Hippocampal formation (tissue), 2 donors: ENCODE data around the gene IL22RA1.
A peak's percentile ranks its signal among the peaks of the same experiment; 100 is the strongest.

Source experiments
- DNase-seq, 2 donors: peaks; one replicate each; lab custom pipeline; 2025; lab: John Stamatoyannopoulos, UW

IL22RA1 gene

DNA sequence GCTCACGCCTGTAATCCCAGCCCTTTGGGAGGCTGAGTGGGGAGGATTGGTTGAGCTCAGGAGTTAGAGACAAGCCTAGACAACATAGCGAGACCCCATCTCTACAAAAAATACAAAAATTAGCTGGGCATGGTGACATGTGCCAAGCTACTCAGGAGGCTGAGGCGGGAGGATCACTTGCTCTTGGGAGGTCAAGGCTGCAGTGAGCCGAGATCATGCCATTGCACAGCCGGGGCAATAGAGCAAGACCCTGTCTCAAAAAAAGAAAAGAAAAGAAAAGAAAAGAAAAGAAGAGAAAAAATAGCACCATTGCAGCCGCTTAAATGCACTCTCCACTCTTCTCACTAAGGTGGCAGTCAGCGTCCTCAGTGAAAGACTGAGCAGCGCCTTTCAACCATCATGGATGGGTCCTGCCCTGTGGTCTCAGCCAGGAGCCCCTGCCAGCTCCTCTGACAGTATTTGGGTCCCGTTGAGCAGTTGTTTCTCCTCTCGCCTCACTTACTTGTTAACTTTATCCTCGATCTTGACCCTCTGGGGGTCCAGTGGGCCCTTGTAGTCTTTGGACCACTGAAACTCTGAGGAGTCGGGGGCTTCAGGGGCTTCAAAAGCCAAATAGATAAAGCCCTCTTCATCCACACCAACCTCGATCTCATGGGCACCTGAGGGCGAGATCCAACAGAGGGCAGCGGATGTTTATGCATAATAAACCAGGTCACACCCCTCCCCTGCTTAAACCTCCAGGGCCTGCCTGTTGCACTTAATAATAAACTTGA lies 67.9 kb downstream of the IL22RA1 start:
- DNase-seq, result no peak

- DNase-seq, result no peak
These were observed 68.7 kb downstream of the IL22RA1 start for GRCh38 chr1:24074196-24074595.

DNA sequence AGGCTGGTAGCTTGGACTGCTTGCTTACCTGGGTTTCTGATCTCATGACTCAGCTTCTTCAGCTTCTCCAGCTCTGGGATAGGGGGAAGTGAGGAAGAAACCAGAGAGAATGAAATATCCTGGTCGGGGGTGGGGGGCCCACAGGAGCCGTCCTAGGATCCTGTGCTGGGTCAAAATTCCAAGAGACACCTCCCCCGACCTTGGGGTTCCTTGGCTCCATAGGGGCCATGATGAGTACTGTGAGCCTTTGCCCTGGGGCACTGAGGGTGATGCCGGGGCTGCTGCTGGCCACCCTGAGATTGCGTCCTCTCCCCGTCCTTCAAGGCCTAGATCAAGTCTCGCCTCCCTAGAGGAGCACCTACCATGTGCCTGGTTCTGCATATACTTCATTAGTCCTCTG lies 71.0 kb downstream of the IL22RA1 start:
- no peak for DNase-seq

DNA sequence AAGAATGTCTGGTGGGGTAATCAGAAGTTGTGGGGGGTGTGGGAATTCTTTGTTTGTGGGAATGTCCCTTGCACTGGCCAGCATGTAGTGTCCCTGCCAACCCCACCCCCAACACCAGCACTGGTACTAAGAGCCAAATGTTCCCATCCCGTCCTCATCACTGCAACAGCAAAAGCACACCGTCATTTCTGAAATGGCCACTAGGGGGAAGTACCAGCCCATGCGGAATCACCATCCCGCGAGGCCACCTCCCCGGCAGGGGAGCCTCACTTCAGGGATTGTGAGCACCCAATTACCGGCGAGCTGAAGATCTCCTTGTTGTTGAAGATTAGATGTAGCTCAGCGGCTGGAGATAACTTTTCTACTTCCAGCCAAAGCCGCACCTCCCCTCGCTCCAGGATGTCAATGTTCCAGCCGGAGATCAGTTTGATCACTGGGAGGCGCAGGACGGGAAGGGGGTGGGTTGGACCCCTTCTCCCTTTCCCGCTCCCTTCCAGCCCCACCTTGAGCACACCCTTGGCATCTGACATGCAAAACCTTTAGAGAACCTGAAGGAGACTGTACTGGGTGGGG lies 72.0 kb downstream of the IL22RA1 start:
- peak; percentile 49 to 54 for DNase-seq

DNA sequence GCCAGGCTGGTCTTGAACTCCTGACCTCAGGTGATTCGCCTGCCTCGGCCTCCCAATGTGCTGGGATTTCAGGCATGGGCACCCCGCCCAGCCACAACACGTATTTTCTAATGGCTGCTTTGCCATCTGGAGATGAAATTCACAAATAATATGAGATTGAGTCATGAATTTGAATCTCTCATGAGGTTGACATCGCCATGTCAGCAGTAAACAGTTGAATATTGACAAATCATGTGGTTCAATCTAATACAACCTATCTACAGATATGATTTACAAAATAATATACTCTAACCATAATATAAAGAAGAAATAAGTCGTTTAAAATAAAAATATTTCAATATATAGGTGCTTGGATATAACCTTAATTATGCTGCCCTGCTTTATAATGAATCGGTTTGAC lies 73.1 kb downstream of the IL22RA1 start:
- no peak for DNase-seq
